HS-5 (cell line): ENCODE measurements around the gene PHC2.
"Not testable (repeated sequence)": the region's sequence is repeated elsewhere in the genome, so short reads cannot be mapped to it uniquely, and the experiment has no call there.

Experiments
- DNase-seq: peaks from one replicate; pipeline ENCODE4 v3.0.0-alpha.2; 2012; ENCODE audit warnings: low read depth

PHC2 gene

GRCh38 chr1:33310702-33311101 is 120.2 kb downstream of the PHC2 start:
- DNase-seq, result no peak

GRCh38 chr1:33309351-33309750 is 121.5 kb downstream of the PHC2 start:
- not testable (repeated sequence) for DNase-seq

- no peak for DNase-seq
These were observed 123.4 kb downstream of the PHC2 start for GRCh38 chr1:33307494-33307864.

- DNase-seq, result no peak
These were observed 124.0 kb downstream of the PHC2 start for GRCh38 chr1:33306653-33307493.

- DNase-seq, result no peak
These were observed 124.9 kb downstream of the PHC2 start for GRCh38 chr1:33305816-33306652.

- DNase-seq, result no peak
These were observed 125.9 kb downstream of the PHC2 start for GRCh38 chr1:33305016-33305415.

- no peak for DNase-seq
These were observed 128.6 kb downstream of the PHC2 start for GRCh38 chr1:33302325-33302724.

GRCh38 chr1:33301273-33301984 is 129.5 kb downstream of the PHC2 start:
- no peak for DNase-seq

GRCh38 chr1:33300673-33301072 is 130.2 kb downstream of the PHC2 start:
- DNase-seq, result no peak

GRCh38 chr1:33299461-33300155 is 131.3 kb downstream of the PHC2 start:
- no peak for DNase-seq

GRCh38 chr1:33298623-33299277 is 132.1 kb downstream of the PHC2 start:
- no peak for DNase-seq

- DNase-seq, result no peak
These were observed 132.8 kb downstream of the PHC2 start for GRCh38 chr1:33297911-33298622.

- DNase-seq, result no peak
These were observed 134.1 kb downstream of the PHC2 start for GRCh38 chr1:33296824-33297223.

GRCh38 chr1:33296082-33296458 is 134.8 kb downstream of the PHC2 start:
- no peak for DNase-seq

- DNase-seq, result peak; percentile 32
These were observed 135.3 kb downstream of the PHC2 start for GRCh38 chr1:33295450-33296081.

GRCh38 chr1:33295023-33295422 is 135.9 kb downstream of the PHC2 start:
- DNase-seq, result no peak

GRCh38 chr1:33294071-33295010 is 136.6 kb downstream of the PHC2 start:
- no peak for DNase-seq

GRCh38 chr1:33292726-33293340 is 138.1 kb downstream of the PHC2 start:
- DNase-seq, result no peak

- DNase-seq, result not testable (repeated sequence)
These were observed 140.3 kb downstream of the PHC2 start for GRCh38 chr1:33290615-33291014.
